Fibroblast of peridontal ligament (primary cell): ENCODE results near the gene CNTNAP2.
A peak's percentile ranks its signal among the peaks of the same experiment; 100 is the strongest.
"Not testable (repeated sequence)": the region's sequence is repeated elsewhere in the genome, so short reads cannot be mapped to it uniquely, and the experiment has no call there.

Experiments
- DNase-seq: peaks from one replicate; pipeline ENCODE4 v3.0.0-alpha.2; 2010; ENCODE audit errors: extremely low read depth

CNTNAP2 gene

DNA sequence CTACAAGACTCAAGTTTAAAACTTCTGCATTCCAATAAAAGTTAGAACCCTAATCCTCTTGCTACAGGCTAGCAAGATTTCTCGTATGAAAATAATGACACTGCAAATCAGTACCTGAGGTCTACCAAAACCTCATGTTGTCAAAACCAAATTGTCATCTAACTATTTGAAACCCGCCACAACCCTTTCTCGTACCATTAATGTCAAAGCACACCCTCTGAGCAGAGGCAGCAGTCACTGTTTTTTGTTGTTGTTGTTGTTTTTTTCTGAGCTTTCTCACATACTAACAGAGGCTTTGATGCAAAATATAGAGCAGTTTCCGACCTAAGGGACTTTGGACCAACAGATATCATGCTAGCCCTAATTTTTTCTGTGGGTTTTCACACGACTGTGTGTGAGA is 1910.1 kb downstream of the CNTNAP2 start:
- no peak for DNase-seq

DNA sequence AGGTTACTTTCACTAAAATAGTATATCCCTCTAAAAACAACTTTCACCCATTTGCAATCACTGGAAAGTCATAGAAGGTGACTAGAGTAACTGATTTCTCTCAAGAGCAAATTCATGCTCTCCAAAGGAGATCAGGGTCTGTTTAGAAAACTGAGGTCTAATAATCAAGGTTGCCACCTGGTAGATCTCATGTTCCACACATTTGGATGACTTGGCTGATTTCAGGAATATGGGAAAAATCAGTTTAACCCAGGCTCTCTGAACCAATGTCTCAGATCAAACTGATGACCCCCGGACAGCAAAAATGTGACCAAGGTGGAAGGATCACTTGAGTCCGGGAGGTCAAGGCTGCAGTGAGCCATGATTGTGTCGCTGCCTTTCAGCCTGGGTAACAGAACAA is 1911.6 kb downstream of the CNTNAP2 start:
- no peak for DNase-seq

DNA sequence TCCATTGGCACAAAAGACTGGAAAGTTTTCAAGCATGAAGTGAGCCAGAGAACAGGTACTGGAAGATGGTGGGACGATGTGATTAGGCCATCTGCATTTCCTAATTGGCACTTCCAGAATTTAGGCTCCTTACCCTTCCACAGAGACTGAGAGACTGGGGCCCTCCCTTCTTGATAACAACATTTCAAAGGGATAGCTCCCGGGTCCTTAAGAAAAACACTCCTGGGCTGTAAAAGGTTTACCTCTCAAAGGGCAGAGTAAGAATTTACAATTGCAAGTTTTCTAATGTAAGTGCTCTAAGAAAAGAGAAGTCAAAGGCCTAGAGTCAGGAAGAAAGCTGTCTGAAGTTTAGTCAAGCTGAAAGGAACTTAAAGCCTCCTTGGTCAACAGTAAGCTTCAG is 1914.4 kb downstream of the CNTNAP2 start:
- no peak for DNase-seq

DNA sequence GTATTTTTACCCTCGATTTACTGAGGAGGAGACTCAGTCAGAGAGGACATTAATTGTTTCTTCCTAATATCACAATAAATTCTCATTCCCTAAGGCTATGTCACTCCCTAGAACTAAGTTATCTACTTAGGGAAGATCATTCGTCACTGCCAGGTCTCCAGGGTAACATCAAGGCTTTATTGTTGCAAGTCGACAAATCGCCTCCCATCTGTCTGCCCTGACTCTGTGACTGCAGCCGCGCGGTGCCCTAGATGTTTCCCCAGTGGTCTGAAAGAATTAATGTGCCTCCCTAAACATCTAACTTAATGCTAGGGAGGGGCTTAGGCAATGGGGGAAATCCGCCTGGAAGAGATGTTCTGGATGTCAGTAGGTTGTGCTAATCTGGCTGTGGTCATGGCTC is 1915.2 kb downstream of the CNTNAP2 start:
- no peak for DNase-seq

DNA sequence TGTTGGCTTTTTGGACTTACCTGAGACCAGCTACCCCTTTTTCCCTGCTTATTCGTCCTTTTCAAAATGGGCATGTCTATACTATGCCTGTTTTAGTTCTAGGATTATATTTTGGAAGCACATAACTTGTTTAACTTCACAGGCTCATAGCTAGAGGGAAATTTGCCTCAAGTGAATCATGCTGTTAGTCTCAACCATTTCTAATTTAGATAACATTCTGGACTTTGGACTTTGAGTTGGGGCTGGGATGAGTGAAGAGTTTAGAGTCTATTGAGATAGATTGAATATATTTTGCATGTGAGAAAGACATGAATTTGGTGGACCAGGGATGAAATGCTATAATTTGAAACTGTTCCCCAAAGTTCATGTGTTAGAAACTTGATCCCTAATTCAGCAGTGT is 1919.3 kb downstream of the CNTNAP2 start:
- no peak for DNase-seq

DNA sequence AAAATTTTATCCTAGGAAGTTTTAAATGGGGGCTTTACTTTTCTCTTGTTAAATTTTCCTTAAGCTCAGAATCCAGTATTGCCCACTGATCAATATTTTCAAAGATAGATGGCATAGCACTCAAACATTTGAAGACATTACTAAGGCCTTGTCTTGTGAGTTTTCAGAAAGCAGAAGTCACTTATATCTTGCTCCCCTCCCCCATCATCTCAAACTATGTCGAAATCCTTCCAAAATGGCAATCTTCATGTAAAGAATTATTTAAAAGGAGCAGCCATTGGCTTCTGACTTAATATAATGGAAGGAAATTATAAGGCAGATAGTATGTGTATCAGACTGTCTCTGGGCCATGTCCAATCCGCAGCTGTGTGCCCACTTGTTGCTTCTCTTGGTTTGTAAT is 1920.4 kb downstream of the CNTNAP2 start:
- no peak for DNase-seq

DNA sequence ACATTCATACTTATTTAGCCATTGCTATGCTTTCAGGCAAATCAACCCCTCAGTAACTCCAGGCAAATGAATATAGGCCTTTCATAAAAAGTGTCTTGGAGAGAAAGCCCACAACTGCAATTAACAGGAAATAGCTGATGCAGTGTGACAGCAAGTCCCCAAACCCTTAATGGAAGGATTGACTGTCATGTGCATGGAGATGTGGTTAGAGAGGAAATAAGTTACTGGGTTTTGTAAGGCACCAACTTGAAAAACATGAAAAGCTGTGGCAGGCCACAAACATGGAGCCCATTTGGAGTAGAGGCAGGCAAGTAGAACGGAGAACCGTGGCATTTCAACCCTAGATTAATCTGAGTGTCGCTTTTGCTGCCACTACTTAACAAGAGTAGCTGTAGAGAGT is 1924.6 kb downstream of the CNTNAP2 start:
- DNase-seq = no peak

DNA sequence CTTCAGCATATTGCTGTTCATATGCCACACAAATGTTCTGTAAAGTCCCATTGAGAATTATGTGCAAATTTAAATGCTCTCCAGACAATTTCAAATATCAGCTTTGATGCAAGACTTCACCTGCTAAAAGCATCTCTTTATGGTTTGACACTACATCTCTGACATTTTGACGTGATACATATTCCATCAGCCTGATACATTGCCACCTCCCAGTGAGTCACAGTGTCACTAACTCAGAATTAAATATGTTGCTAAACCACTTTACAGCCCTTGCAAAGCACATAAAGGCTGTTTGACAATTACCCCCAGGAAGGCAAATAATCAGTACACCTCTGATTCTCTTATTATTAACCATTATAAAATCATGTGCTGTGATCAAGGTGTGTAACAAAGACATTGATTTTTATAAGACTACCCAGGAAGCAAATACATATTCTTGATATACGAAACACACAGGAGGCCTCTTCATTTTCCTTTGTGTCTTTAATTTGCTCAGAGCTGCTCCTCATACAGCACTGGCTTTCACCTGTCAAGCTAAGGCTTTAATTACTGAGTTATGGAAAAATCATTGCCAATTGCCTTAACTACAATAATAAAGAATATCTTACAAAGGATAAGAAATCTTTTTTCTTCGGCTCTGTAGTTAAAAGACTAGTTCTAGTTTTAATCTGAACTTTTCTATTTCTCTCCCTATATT is 1926.5 kb downstream of the CNTNAP2 start:
- DNase-seq = no peak

DNA sequence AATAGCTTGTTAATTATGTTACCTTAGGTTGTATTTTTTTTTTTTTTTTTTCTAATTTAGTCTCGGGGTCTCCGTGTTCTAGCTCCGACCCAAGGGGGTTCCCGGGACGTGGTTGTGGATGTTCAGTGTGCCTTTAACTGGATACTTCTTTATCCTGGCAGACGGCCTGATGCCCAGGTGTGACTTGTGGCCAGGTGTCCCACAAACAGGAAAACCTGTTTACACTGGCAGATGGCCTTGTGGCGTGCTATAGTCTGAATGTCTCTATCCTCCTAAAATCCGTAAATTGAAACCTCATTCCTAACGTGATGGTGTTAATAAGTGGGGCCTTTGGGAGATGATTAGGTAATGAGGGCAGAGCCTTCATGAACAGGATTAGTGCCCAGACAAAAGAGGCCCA is 1927.6 kb downstream of the CNTNAP2 start:
- DNase-seq = no peak

DNA sequence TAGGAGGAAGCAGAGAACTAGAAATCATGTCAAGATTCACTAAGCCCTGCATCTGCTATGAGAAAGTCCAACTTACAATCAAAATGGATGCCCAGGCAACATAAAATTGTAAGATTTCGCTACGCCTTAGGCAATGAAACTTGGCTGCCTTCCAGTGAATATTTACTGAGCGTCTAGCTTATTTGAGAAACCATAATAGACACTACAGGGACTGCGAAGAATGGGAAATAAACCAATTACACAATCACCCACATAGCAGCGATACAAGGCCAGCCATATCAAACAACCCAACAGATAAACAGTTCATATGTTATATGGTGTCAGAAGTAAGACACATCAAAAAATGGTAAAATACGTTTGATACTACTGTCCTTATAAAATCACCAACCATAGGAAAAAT is 1928.9 kb downstream of the CNTNAP2 start:
- no peak for DNase-seq

DNA sequence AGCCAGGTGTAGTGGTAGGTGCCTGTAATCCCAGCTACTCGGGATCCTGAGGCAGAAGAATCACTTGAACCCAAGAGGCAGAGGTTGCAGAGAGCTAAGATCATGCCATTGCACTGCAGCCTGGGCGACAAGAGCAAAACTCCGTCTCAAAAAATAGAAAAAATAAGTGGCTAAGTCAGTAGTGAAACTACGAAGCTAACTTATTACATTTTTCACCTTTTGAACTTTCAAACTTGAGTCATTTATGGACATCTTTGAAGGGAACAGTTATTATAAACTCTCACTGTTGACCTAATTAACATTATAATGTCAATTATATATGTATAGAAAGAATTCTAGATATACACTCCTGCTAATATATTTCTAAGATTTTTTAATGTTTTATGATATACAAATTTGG is 1932.5 kb downstream of the CNTNAP2 start:
- DNase-seq = no peak

DNA sequence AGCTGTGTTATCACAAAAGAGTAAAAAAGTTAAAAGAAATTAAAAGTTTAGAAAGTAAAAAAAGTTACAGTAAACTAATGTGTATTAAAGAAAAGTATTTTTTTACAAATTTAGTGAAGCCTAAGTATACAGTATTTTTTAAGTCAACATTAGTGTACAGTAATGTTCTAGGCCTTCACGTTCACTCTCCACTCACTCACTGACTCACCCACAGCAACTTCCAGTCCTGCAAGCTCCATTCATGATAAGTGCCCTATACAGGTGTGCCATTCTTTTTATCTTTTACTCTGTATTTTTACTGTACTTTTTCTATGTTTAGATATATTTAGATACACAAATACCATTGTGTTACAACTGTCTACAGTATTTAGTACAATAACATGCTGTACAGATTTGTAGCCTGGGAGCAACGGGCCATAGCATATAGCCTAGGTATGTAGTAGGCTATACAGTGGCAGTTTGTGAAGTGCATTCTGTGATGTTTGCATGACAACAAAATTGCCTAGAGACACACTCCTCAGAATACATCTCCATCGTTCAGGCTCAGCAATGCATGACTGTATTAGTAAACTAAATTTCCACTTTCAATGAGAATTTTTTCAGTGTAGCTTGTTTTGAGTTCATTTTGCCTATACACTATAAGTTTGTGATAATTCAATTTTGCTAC is 1934.0 kb downstream of the CNTNAP2 start:
- DNase-seq = no peak

DNA sequence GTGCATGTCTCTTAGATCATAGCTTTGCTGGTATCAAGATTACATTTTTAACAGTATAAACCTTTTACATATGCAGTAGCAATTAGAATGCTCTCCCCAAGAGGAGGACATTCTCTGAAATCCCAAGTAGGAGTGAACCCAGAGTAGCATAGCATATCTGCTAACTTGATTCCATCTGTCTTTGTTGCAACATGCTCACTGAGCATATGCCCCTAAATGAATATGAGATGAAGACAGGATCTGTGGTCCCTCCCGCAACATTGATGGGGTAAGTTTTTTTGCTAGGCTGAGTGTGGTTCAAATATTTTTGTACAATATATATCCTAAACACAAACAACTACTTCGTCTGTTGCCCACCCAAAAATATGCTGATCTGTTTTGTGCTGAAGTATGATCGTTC is 1939.8 kb downstream of the CNTNAP2 start:
- DNase-seq = no peak

DNA sequence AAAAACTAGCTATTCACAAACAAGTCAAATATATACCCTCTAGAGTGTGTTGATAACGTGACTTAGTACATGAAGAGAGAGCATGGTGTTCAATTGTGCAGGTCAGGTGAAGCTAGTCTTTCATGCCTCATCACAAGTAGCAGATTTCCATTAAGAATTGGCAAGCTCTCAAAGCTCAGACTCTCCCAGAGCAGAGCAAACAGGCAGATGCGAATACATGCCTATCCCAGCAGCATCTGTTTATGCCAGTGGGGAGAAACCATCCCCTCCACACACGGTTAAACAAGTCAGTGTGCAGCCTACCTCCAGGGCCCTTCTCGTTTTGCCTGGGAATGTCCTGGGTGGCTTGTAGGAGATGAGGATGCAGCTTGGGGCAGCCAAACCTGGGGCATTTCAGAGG is 1941.5 kb downstream of the CNTNAP2 start:
- DNase-seq = no peak

DNA sequence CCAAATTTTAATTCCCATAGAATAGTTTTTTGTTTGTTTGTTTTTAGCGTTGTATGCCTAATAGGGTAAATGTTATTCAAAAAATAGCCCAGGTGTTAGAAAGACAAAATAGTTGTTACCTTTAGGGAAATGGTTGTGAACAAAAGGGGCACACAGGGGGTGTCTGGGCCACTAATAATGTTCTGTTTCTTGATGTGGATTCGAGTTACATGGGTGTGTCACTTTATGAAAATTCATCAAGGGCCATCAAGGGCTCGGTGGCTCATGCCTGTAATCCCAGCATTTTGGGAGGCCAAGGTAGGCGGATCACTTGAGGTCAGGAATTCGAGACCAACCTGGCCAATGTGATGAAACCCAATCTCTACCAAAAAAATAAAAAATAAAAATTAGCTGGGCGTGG is 1942.2 kb downstream of the CNTNAP2 start:
- DNase-seq = no peak

DNA sequence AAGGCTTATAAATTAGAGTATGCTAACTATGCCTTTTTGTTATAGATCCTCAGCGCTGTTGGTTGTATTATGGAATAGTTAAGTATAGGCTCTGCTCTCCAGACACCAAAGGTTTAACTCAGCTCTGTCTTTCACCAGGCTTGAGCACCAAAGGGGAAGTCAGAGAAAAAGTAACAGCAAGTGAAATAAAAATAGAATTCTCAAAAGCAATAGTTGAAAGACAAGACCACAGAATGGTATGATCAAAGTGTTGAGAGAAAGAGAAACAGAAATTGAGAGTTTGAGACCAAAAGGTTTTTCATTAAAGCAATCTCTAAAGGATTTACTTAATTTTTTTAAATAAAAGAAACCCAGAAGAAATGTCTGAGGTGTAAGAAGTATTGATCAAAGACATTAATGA is 1944.1 kb downstream of the CNTNAP2 start:
- no peak for DNase-seq

DNA sequence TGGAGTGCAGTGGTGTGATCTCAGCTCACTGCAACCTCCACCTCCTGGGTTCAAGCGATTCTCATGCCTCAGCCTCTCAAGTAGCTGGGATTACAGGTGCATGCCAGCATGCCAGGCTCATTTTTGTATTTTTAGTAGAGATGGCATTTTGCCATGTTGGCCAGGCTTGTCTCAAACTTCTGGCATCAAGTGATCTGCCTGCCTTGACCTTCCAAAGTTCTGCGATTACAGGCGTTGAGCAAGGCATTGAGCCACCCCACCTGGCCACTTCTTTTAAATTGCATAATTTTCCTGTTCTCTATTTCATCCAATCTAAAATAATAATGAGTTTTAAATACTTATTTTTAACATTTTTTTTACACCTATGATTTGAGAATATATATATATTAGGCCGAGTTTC is 1961.5 kb downstream of the CNTNAP2 start:
- DNase-seq = not testable (repeated sequence)

DNA sequence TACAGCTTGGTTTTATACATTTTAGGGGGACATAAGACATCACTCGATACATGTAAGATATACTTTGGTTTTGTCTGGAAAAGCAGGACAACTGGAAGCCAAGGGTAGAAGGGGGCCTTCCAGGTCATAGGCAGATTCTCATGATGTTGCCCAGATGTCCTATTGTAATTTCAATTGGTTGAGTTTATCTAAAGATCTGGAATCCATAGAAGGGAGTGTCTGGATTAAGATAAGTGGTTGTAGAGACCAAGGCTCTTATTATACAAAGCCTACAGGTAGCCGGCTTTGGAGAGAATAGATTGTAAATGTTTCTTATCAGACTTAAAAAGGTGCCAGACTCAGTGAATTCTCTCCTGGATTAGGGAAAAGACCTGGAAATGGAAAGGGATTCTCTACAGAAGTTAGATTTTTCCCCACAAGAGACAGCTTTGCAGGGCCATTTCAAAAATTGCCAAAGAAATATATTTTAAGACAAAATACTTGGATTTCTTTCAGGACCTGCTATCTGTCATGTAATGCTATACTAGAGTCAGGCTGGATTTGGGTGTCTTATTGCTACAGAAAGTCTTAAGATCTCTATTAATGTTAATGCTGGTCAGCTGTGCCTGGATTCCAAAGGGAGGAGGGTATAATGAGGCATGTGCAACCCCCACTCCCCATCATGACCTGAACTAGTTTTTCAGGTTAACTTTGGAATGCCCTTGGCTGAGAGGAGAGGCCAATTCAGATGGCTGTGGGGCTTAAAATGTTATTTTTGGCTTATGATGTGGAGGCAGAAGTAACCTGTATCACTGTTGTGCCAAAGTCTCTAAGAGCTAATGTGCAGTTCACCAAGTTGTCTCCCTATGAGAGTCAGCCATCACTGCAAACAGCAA is 1962.8 kb downstream of the CNTNAP2 start:
- DNase-seq = no peak

DNA sequence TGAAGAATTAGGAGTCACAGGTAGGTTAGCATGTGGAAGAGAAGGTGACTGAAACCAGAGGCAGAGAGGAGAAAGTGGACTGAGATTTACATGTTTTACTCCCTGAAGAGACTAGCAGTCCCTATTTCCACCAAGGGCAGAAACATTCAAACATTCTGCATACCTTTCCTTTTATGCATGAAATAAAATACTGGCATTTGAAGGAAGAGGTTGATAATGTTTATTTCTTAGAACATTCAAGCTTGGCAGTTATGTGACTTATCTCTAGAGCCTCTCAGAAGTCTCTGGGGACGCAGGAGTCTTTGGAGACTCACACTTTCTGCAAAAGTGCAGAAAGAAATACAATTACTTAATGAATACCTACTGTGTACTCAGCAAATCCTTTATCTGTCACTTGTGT is 1966.8 kb downstream of the CNTNAP2 start:
- peak; percentile 22 for DNase-seq

DNA sequence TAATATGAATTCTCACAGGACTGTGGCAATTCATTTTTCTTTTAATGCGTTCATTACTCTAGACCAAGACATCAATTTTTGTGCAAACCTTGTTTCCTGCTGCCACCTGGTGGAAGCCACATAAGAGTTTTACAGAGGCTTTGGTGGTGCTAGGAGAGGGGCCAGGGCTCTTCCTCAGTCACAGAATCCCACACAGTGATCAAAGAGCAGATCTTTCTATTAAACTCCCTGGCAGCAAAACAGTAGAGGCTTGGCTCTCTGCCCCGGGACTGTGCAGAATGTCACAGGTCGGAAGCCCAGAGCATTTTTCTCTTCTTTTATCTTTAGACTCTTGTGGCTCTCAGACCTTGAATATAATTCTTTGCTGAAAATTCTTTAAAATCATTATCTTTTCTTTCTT is 1967.5 kb downstream of the CNTNAP2 start:
- DNase-seq = peak; percentile 78

DNA sequence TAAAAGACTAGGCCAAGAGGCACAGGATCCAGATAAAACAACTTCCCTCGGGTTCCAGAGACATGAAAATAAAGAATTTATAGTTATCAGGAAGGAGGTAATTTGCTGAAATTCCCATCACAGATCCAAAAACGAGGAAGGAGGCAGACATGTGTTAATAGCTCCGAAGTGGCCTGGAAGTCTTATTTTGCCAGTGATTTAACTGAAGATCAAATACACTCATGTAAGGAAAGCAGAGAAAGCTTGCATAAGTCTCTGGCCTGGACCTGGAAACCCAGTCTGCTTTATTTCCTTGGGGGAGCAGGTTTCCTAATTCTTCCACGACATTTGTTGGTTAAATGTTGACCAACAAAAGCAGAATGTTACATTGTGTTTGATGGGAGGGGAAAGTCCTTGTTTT is 1975.3 kb downstream of the CNTNAP2 start:
- DNase-seq = no peak

DNA sequence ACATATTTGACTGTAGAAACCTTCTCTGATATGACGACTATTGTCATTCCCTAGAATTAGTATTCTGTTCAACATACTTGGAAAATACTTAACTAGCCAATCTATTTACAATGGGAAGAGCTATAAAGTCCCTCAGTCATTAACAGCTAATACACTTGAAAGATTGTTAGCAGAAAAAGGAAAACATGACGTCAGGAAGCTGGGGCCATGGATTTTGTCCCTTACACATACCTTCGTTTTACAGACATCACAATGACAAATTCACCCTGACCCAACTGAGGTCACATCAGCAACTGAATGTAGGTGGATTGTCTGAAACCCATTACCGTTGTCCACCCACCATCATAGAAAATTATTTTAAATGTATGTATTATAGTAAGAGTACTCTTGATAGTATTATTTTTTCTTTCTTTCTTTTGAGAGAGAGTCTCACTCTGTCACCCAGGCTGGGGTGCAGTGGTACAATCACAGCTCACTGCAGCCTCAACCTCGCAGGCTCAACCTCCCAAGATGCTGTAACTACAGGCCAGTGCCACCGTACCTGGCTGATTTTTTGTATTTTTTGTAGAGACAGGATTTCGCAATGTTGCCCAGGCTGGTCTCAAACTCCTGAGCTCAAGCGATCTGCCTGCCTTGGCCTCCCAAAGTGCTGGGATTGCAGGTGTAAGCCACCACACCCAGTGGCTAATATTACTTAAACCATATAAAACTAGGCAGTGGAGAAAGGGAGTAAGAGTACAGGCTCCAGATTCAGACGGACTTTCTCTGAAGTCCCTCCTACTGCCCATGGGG is 1977.0 kb downstream of the CNTNAP2 start:
- DNase-seq = no peak
